Ishikawa (cell line): ENCODE measurements around the gene CDK7.

Source experiments
- CEBPB ChIP-seq: IDR thresholded peaks from 2 replicates; pipeline ENCODE4 v1.6.1; 2012
- CREB1 ChIP-seq: IDR thresholded peaks from 2 replicates; pipeline ENCODE4 v1.6.1; 2012; ENCODE audit warnings: low read depth
- EGR1 ChIP-seq: IDR thresholded peaks from 2 replicates; pipeline ENCODE4 v1.6.1; 2012
- EP300 ChIP-seq: IDR thresholded peaks from 2 replicates; pipeline ENCODE4 v1.6.1; 2012; ENCODE audit warnings: borderline replicate concordance
- FOXM1 ChIP-seq: IDR thresholded peaks from 2 replicates; pipeline ENCODE4 v1.6.1; 2012; ENCODE audit warnings: low read depth, borderline replicate concordance
- MAX ChIP-seq: IDR thresholded peaks from 2 replicates; pipeline ENCODE4 v1.6.1; 2012
- NFIC ChIP-seq: IDR thresholded peaks from 2 replicates; pipeline ENCODE4 v1.6.1; 2012
- RAD21 ChIP-seq: IDR thresholded peaks from 2 replicates; pipeline ENCODE4 v1.6.1; 2012; ENCODE audit warnings: low read depth
- REST ChIP-seq: IDR thresholded peaks from 2 replicates; pipeline ENCODE4 v1.6.1; 2012; ENCODE audit warnings: low read depth, mild to moderate bottlenecking
- TAF1 ChIP-seq: IDR thresholded peaks from 2 replicates; pipeline ENCODE4 v1.6.1; 2012; ENCODE audit warnings: low read depth, mild to moderate bottlenecking
- TCF12 ChIP-seq: IDR thresholded peaks from 2 replicates; pipeline ENCODE4 v1.6.1; 2012; ENCODE audit warnings: low read depth
- TEAD4 ChIP-seq: IDR thresholded peaks from 2 replicates; pipeline ENCODE4 v1.6.1; 2012
- USF1 ChIP-seq: IDR thresholded peaks from 2 replicates; pipeline ENCODE4 v1.6.1; 2012
- YY1 ChIP-seq: IDR thresholded peaks from 2 replicates; pipeline ENCODE4 v1.6.1; 2012; ENCODE audit warnings: low read depth
- ZBTB7A ChIP-seq: IDR thresholded peaks from 2 replicates; pipeline ENCODE4 v1.6.1; 2012; ENCODE audit warnings: low read depth

CDK7 gene

GRCh38 chr5:69309380-69309779 is 74.7 kb downstream of the CDK7 start:
- no peak for TF ChIP-seq TEAD4
- TF ChIP-seq TAF1 = no peak
- TF ChIP-seq EGR1 = no peak
- TF ChIP-seq REST = no peak
- TF ChIP-seq FOXM1 = no peak
- TF ChIP-seq CEBPB = no peak
- no peak for TF ChIP-seq CREB1
- no peak for TF ChIP-seq ZBTB7A
- no peak for TF ChIP-seq NFIC
- TF ChIP-seq USF1 = no peak

- TF ChIP-seq REST (no peak), USF1 (no peak), TEAD4 (no peak), CREB1 (no peak), NFIC (no peak), TCF12 (no peak), EP300 (no peak), ZBTB7A (no peak), FOXM1 (no peak), YY1 (no peak), TAF1 (no peak), RAD21 (no peak), CEBPB (no peak), MAX (no peak), EGR1 (no peak)
Measured at GRCh38 chr5:69312459-69313160, 77.9 kb downstream of the CDK7 start.

- TF ChIP-seq TCF12 (no peak), CREB1 (no peak), CEBPB (no peak), TEAD4 (no peak), USF1 (no peak), EP300 (no peak), ZBTB7A (no peak), RAD21 (no peak), YY1 (no peak), NFIC (no peak)
Measured at GRCh38 chr5:69313428-69313827, 78.7 kb downstream of the CDK7 start.

GRCh38 chr5:69315972-69316371 is 81.3 kb downstream of the CDK7 start:
- TF ChIP-seq RAD21 = no peak
- no peak for TF ChIP-seq TCF12

- TF ChIP-seq ZBTB7A = no peak
- TF ChIP-seq EP300 = no peak
- TF ChIP-seq CEBPB = no peak
- no peak for TF ChIP-seq NFIC
- no peak for TF ChIP-seq TAF1
- TF ChIP-seq MAX = no peak
Measured at GRCh38 chr5:69317391-69317790, 82.7 kb downstream of the CDK7 start.

GRCh38 chr5:69326365-69326764 is 91.7 kb downstream of the CDK7 start:
- TF ChIP-seq YY1 (no peak), TCF12 (no peak), EP300 (no peak), RAD21 (no peak), TEAD4 (no peak), MAX (no peak), ZBTB7A (no peak), TAF1 (no peak), CREB1 (no peak), EGR1 (no peak), CEBPB (no peak), REST (no peak), USF1 (no peak), NFIC (no peak)
